A549 (cell line): ENCODE results near the gene PLAGL2. TPM values are rescaled to one million over a fixed set of nuclear protein-coding genes. Genes with fewer than 3 reads are reported as not detected.

Experiments
- ATAC-seq, 2 experiments: fragments of 200-7000 bp in 1 of 2; fragments of >200 bp in 1 of 2; cut with Nextera tagmentation in 1 of 2; cut with Tn5 transposase in 1 of 2; 3 replicates each; pipeline versions ENCODE4 v1.8.0 to v1.9.1; 2018 to 2020; ENCODE audit warnings: mild to moderate bottlenecking in 1 of 2, moderate library complexity in 1 of 2
- CTCF ChIA-PET: fragments of 300-600 bp; sonication (Branson Sonifier 250); formaldehyde crosslinking; extraction: SDS; loops from one replicate; lab custom pipeline; 2021; ENCODE audit warnings: antibody characterized with exemption, inconsistent platforms; lab: Yijun Ruan, JAX
- POLR2A ChIA-PET: fragments of 350-600 bp; formaldehyde crosslinking; extraction: SDS; loops from one replicate; lab custom pipeline; 2021; ENCODE audit warnings: antibody characterized with exemption, inconsistent platforms; lab: Yijun Ruan, JAX
- DNase-seq, 2 experiments: peaks; one replicate each; pipeline versions ENCODE4 v3.0.0 to v3.0.0-alpha.2; 2011 to 2016; ENCODE audit warnings: low read depth in 1 of 2, low spot score in 1 of 2
- FAIRE-seq: peaks from 2 replicates; lab custom pipeline; 2011; peaks lifted over from hg19 to GRCh38; lab: Jason Lieb, UNC
- H3K27ac ChIP-seq, 2 experiments: fragments of >200 bp; sonication (Bioruptor Twin); formaldehyde crosslinking; 3 replicates each; pipeline ENCODE4 v1.5.1; 2016 to 2017
- H3K4me1 ChIP-seq: fragments of >200 bp; sonication (Bioruptor Twin); formaldehyde crosslinking; 3 replicates; pipeline ENCODE4 v1.6.1; 2016
- H3K4me2 ChIP-seq: fragments of >200 bp; sonication (Bioruptor Twin); formaldehyde crosslinking; 3 replicates; pipeline ENCODE4 v1.6.1; 2016
- H3K4me3 ChIP-seq: fragments of >200 bp; sonication (Bioruptor Twin); formaldehyde crosslinking; 3 replicates; pipeline ENCODE4 v1.5.1; 2016
- H3K9me3 ChIP-seq: fragments of >200 bp; sonication (Bioruptor Twin); formaldehyde crosslinking; 3 replicates; pipeline ENCODE4 v1.6.1; 2016
- BHLHE40 ChIP-seq: IDR thresholded peaks from 2 replicates; pipeline ENCODE4 v1.6.1; 2012; ENCODE audit warnings: low read depth, low read length, inconsistent platforms
- CEBPB ChIP-seq, 2 experiments: fragments of >200 bp in 1 of 2; sonication (Bioruptor Twin) in 1 of 2; formaldehyde crosslinking in 1 of 2; IDR thresholded peaks; 2 replicates each; pipeline ENCODE4 v1.6.1; 2012 to 2016
- EP300 ChIP-seq, 2 experiments: fragments of >200 bp; sonication (Bioruptor Twin); formaldehyde crosslinking; IDR thresholded peaks; 2 replicates in 1 of 2; 3 replicates in 1 of 2; pipeline ENCODE4 v1.6.1; 2016 to 2017
- FOSB ChIP-seq: fragments of 250-450 bp; sonication (Bioruptor Pico); IDR thresholded peaks from 2 replicates; pipeline ENCODE4 v1.5.0; 2020; ENCODE audit warnings: mild to moderate bottlenecking, moderate library complexity
- FOXS1 ChIP-seq: fragments of 250-450 bp; sonication (Bioruptor Pico); IDR thresholded peaks from 2 replicates; pipeline ENCODE4 v1.5.0; 2020; ENCODE audit warnings: mild to moderate bottlenecking, moderate library complexity
- HOXA7 ChIP-seq: fragments of 250-450 bp; sonication (Bioruptor Pico); IDR thresholded peaks from 2 replicates; pipeline ENCODE4 v1.5.0; 2020; ENCODE audit warnings: mild to moderate bottlenecking, moderate library complexity
- HOXB5 ChIP-seq: fragments of 250-450 bp; sonication (Bioruptor Pico); IDR thresholded peaks from 2 replicates; pipeline ENCODE4 v1.5.0; 2020; ENCODE audit warnings: mild to moderate bottlenecking, moderate library complexity
- KDM1A ChIP-seq: fragments of 200-600 bp; sonication (generic); IDR thresholded peaks from 2 replicates; pipeline ENCODE4 v1.6.1; 2016; ENCODE audit warnings: low read depth, mild to moderate bottlenecking
- KDM5A ChIP-seq: fragments of 200-600 bp; sonication (generic); IDR thresholded peaks from 2 replicates; pipeline ENCODE4 v1.6.1; 2016; ENCODE audit warnings: antibody characterized with exemption, mild to moderate bottlenecking
- MYC ChIP-seq: IDR thresholded peaks from 2 replicates; pipeline ENCODE4 v1.6.1; 2012; ENCODE audit warnings: mild to moderate bottlenecking, inconsistent platforms, low read length, improper control_type of control experiment, borderline replicate concordance
- NR3C1 ChIP-seq: fragments of >200 bp; sonication (Bioruptor Twin); formaldehyde crosslinking; IDR thresholded peaks from 3 replicates; pipeline ENCODE4 v1.6.1; 2017
- RCOR1 ChIP-seq: fragments of 150-350 bp; IDR thresholded peaks from 2 replicates; pipeline ENCODE4 v1.6.1; 2014; ENCODE audit warnings: antibody characterized with exemption, low read length, low read depth
- RFX5 ChIP-seq: fragments of 450-650 bp; IDR thresholded peaks from 2 replicates; pipeline ENCODE4 v1.7.1; 2014; ENCODE audit warnings: antibody characterized with exemption, mild to moderate bottlenecking, moderate library complexity
- RNF2 ChIP-seq: fragments of 200-600 bp; sonication (generic); IDR thresholded peaks from 2 replicates; pipeline ENCODE4 v1.6.1; 2016; ENCODE audit warnings: low read depth, mild to moderate bottlenecking, antibody characterized with exemption, moderate library complexity, borderline replicate concordance
- ZC3H11A ChIP-seq: fragments of 450-650 bp; IDR thresholded peaks from 2 replicates; pipeline ENCODE4 v1.6.1; 2014; ENCODE audit warnings: antibody characterized with exemption, mild to moderate bottlenecking
- ZNF302 ChIP-seq: fragments of 250-450 bp; sonication (Bioruptor Pico); IDR thresholded peaks from 2 replicates; pipeline ENCODE4 v1.9.0; 2021; ENCODE audit warnings: inconsistent platforms, mild to moderate bottlenecking, moderate library complexity
- whole genome bisulfite sequencing: methylation state at CpG from one replicate; pipeline ENCODE4 v1.1.6; 2017; ENCODE audit errors: missing lambda C conversion rate; 5-methylcytosine and 5-hydroxymethylcytosine counted together
- polyA plus RNA-seq, 4 experiments: library from polyadenylated mRNA; depleted of rRNA in 3 of 4; stranded (reverse); fragments of >200 nt; fragmentation: RNase III in 1 of 4; extraction: RNeasy Plus Mini Kit Qiagen cat#74134 plus additional on column Dnase treatment in 1 of 4; gene quantifications; 2 replicates in 3 of 4; 3 replicates in 1 of 4; pipeline ENCODE4 v1.2.3, GENCODE V29; 2011 to 2017
- TF ChIP-seq, protein P1 (sequence below): fragments of >200 bp; sonication (Bioruptor Twin); formaldehyde crosslinking; IDR thresholded peaks from 3 replicates; pipeline ENCODE4 v1.6.1; 2016
- TF ChIP-seq, protein P2 (sequence below): fragments of 150-350 bp; IDR thresholded peaks from 2 replicates; pipeline ENCODE4 v1.6.1; 2014; ENCODE audit warnings: low read depth, mild to moderate bottlenecking, low read length
- TF ChIP-seq, protein P3 (sequence below): fragments of 450-650 bp; IDR thresholded peaks from 2 replicates; pipeline ENCODE4 v1.6.1; 2014; ENCODE audit warnings: antibody characterized with exemption
- TF ChIP-seq, protein P4 (sequence below): fragments of 200-600 bp; sonication (generic); IDR thresholded peaks from 2 replicates; pipeline ENCODE4 v1.6.1; 2016; ENCODE audit warnings: antibody characterized with exemption, mild to moderate bottlenecking, moderate library complexity

PLAGL2 gene
- polyA plus RNA-seq, 2 of the 4 experiments (the other 2 are of a cell fraction) = 6.1 to 9.0 TPM

DNA sequence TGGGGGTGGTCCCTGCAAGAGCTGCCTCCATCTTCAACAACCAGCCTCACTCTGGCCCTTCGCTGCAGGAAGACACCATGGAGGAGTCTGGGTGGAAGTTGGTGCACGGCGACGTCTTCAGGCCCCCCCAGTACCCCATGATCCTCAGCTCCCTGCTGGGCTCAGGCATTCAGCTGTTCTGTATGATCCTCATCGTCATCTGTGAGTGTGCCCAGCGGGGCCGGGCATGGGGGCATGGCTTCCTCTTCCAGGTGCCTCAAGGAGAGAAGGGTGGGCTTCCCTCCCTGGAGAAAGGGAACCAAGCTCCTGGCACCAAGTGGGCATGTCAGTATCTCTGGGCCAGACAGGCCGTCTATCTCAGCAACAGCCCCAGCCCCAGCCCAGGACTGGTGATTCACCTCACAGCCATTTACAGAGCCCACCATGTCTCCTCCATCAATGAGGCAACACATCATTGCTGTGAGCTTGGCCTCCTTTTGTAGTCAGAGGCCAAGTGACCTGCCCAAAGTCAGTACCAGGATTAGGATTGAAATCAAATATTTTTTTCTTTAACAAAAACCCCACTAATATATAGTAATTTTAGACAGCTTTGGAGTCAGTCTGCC is 57.9 kb downstream of the PLAGL2 start:
- H3K4me3 ChIP-seq = no peak overlapping the region
- peaks cover 1% of the 10 kb centered on the region; the same call in 1 of the 3 replicates for H3K4me1 ChIP-seq
- TF ChIP-seq BHLHE40 (no peak), KDM1A (no peak), ZNF302 (no peak), RCOR1 (no peak), FOXS1 (CRISPR knock-in tag) (no peak), NR3C1 (no peak), RFX5 (no peak), CEBPB (IDR thresholded peaks at IDR 0.05) (no peak), EP300 (IDR thresholded peaks at IDR 0.05) (no peak), HOXA7 (no peak), MYC (no peak), FOSB (CRISPR knock-in tag) (no peak), KDM5A (no peak), ZC3H11A (no peak), RNF2 (no peak), HOXB5 (no peak)
- TF ChIP-seq, protein P1, sequence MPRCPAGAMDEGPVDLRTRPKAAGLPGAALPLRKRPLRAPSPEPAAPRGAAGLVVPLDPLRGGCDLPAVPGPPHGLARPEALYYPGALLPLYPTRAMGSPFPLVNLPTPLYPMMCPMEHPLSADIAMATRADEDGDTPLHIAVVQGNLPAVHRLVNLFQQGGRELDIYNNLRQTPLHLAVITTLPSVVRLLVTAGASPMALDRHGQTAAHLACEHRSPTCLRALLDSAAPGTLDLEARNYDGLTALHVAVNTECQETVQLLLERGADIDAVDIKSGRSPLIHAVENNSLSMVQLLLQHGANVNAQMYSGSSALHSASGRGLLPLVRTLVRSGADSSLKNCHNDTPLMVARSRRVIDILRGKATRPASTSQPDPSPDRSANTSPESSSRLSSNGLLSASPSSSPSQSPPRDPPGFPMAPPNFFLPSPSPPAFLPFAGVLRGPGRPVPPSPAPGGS = no peak
- TF ChIP-seq, protein P2, sequence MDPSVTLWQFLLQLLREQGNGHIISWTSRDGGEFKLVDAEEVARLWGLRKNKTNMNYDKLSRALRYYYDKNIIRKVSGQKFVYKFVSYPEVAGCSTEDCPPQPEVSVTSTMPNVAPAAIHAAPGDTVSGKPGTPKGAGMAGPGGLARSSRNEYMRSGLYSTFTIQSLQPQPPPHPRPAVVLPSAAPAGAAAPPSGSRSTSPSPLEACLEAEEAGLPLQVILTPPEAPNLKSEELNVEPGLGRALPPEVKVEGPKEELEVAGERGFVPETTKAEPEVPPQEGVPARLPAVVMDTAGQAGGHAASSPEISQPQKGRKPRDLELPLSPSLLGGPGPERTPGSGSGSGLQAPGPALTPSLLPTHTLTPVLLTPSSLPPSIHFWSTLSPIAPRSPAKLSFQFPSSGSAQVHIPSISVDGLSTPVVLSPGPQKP = no peak
- TF ChIP-seq, protein P3, sequence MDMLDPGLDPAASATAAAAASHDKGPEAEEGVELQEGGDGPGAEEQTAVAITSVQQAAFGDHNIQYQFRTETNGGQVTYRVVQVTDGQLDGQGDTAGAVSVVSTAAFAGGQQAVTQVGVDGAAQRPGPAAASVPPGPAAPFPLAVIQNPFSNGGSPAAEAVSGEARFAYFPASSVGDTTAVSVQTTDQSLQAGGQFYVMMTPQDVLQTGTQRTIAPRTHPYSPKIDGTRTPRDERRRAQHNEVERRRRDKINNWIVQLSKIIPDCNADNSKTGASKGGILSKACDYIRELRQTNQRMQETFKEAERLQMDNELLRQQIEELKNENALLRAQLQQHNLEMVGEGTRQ = no peak
- TF ChIP-seq, protein P4, sequence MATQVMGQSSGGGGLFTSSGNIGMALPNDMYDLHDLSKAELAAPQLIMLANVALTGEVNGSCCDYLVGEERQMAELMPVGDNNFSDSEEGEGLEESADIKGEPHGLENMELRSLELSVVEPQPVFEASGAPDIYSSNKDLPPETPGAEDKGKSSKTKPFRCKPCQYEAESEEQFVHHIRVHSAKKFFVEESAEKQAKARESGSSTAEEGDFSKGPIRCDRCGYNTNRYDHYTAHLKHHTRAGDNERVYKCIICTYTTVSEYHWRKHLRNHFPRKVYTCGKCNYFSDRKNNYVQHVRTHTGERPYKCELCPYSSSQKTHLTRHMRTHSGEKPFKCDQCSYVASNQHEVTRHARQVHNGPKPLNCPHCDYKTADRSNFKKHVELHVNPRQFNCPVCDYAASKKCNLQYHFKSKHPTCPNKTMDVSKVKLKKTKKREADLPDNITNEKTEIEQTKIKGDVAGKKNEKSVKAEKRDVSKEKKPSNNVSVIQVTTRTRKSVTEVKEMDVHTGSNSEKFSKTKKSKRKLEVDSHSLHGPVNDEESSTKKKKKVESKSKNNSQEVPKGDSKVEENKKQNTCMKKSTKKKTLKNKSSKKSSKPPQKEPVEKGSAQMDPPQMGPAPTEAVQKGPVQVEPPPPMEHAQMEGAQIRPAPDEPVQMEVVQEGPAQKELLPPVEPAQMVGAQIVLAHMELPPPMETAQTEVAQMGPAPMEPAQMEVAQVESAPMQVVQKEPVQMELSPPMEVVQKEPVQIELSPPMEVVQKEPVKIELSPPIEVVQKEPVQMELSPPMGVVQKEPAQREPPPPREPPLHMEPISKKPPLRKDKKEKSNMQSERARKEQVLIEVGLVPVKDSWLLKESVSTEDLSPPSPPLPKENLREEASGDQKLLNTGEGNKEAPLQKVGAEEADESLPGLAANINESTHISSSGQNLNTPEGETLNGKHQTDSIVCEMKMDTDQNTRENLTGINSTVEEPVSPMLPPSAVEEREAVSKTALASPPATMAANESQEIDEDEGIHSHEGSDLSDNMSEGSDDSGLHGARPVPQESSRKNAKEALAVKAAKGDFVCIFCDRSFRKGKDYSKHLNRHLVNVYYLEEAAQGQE = no peak
- POLR2A ChIA-PET = no interaction called here
- H3K4me2 ChIP-seq = no peak overlapping the region
- DNase-seq (no peak), FAIRE-seq (no peak), ATAC-seq (no peak)
- no peak overlapping the region for H3K27ac ChIP-seq
- no peaks in the 10 kb centered on the region for H3K9me3 ChIP-seq
- WGBS = 57% methylated on average over 1 of the region's 8 CpGs
- CTCF ChIA-PET = interaction anchor here (0.8 to 1.5 kb wide), 3 partner anchors 13 to 503 kb away, joined by 3 read pairs; no protein-coding TSS in a partner anchor
